Bronchial epithelial cell (primary cell): ENCODE results near the gene PPP6R1. TPM values are rescaled to one million over a fixed set of nuclear protein-coding genes. Genes with fewer than 3 reads are reported as not detected.

ENCODE experiments used
- DNase-seq: peaks from one replicate; pipeline ENCODE4 v3.0.0-alpha.2; 2010; ENCODE audit warnings: low read depth
- FAIRE-seq: peaks from 2 replicates; lab custom pipeline; 2011; peaks lifted over from hg19 to GRCh38; lab: Jason Lieb, UNC
- H3K27me3 ChIP-seq: 2 replicates; pipeline ENCODE4 v1.5.1; 2011; ENCODE audit warnings: low read length; ENCODE audit not compliant: control insufficient read depth, insufficient read depth
- H3K36me3 ChIP-seq: 2 replicates; pipeline ENCODE4 v1.5.1; 2011; ENCODE audit warnings: low read length; ENCODE audit not compliant: control insufficient read depth, insufficient read depth
- H3K4me3 ChIP-seq: 2 replicates; pipeline ENCODE4 v1.5.1; 2011; ENCODE audit warnings: mild to moderate bottlenecking, low read depth, low read length, control low read depth
- total RNA-seq: library from RNA; depleted of rRNA; stranded (reverse); fragments of >200 nt; gene quantifications from 2 replicates; pipeline ENCODE4 v1.2.1, GENCODE V29; 2014
- TF ChIP-seq, protein P1 (sequence below): IDR thresholded peaks from 2 replicates; pipeline ENCODE4 v1.5.1; 2011; ENCODE audit warnings: mild to moderate bottlenecking, moderate library complexity, low read length, control low read depth, inconsistent platforms; ENCODE audit not compliant: insufficient read depth, severe bottlenecking

Gene PPP6R1
- total RNA-seq, 1 donor from 2014 or later = 15.5 TPM

DNA sequence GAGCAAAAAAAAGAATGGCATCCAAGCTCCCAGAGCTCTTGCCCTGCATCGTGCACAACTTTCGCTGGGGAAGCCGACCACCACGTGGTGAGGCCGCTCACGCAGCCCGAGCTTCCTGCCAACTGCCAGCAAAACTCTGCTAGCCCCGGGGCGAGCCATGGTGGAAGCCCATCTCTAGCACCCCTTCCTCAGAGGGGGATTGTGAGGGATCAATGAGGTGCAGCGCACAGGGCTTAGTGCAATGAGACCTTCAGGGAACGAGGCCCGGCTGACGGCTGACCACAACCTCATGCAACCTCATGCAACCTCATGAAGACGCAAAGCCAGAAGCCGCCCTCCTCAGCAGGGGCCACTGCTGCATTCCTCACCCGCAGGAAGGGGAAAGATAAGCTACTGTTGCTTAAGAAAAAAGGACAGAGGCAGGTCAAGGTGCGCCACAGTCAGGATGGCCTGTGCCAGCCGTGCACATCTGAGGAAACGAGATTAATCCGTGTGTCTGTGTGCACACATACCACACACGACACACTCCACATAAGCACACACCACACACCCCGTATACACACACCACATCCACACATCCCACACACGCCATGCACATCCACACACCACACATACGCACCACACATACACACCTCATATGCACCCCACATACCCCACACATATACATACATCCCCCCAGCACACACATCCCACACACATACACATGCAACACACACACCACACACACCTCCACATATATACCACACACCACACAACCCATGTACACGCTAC, 11.5 kb upstream of the PPP6R1 start:
- FAIRE-seq (peak; percentile 91), DNase-seq (no peak)
- Histone ChIP-seq H3K4me3 (no peak overlapping the region), H3K27me3 (no peaks in the 10 kb centered on the region), H3K36me3 (peaks cover 9% of the 10 kb centered on the region)
- TF ChIP-seq, protein P1, sequence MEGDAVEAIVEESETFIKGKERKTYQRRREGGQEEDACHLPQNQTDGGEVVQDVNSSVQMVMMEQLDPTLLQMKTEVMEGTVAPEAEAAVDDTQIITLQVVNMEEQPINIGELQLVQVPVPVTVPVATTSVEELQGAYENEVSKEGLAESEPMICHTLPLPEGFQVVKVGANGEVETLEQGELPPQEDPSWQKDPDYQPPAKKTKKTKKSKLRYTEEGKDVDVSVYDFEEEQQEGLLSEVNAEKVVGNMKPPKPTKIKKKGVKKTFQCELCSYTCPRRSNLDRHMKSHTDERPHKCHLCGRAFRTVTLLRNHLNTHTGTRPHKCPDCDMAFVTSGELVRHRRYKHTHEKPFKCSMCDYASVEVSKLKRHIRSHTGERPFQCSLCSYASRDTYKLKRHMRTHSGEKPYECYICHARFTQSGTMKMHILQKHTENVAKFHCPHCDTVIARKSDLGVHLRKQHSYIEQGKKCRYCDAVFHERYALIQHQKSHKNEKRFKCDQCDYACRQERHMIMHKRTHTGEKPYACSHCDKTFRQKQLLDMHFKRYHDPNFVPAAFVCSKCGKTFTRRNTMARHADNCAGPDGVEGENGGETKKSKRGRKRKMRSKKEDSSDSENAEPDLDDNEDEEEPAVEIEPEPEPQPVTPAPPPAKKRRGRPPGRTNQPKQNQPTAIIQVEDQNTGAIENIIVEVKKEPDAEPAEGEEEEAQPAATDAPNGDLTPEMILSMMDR = no peak

DNA sequence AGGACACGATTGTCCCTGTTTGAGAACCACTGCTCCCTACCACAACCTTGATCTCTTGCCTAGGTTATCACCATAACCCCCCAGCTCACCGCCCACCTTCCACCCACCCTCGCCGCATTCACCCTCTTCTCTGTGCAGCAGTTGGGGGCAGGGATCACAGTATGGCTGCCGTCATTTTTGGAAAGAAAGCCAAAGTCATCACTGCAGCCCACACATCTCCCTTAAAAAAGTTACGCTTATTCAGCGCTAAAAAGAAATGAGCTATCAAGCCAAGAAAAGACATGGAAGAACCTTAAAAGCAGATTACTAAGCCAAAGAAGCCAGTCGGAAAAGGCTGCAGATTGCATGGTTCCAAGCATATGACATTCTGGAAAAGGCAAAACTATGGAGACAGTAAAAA, 10.5 kb upstream of the PPP6R1 start:
- DNase-seq = no peak
- no peaks in the 10 kb centered on the region for H3K27me3 ChIP-seq
- H3K36me3 ChIP-seq = peaks cover 6% of the 10 kb centered on the region
- TF ChIP-seq, protein P1 = no peak
- FAIRE-seq = no peak
- H3K4me3 ChIP-seq = no peak overlapping the region

DNA sequence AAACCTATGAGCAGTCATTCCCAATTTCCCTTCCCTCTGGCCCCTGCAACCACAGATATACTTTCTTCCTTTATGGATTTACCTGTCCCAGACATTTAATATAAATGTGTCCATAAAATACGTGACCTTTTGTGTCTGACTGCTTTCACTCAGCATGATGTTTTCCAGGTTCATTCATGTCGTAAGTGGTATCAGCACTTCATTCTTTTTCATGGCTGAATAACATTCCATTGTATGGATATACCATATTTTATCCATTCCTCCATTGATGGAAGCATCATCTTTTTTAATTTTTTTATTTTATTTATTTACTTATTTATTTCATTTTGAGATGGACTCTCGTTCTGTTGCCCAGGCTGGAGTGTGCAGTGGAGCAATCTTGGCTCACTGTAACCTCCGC, 8.0 kb upstream of the PPP6R1 start:
- TF ChIP-seq, protein P1 = no peak
- Histone ChIP-seq H3K4me3 (no peak overlapping the region), H3K36me3 (peaks cover 1% of the 10 kb centered on the region), H3K27me3 (no peaks in the 10 kb centered on the region)
- DNase-seq (no peak), FAIRE-seq (no peak)

DNA sequence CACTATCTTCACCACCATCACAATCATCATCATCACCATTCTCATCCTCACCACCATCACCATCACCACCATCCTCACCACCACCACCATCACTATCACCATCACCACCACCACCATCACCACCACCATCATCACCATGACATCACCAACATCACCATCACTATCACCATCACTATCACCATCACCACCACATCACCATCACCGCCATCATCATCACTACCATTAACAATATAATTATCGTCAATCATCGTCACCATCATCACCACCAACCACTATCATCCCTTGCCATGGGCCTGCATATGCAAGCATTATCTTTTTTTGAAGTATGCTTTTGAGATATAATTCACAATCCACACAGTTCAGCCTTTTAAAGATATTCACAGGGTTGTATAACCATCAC, 7.6 kb upstream of the PPP6R1 start:
- no peak overlapping the region for H3K4me3 ChIP-seq
- no peak for FAIRE-seq
- peaks cover 1% of the 10 kb centered on the region for H3K36me3 ChIP-seq

GRCh38 chr19:55265723-55266386, 7.0 kb upstream of the PPP6R1 start:
- DNase-seq (no peak), FAIRE-seq (no peak)
- H3K4me3 ChIP-seq = no peak overlapping the region
- TF ChIP-seq, protein P1 = no peak
- no peaks in the 10 kb centered on the region for H3K27me3 ChIP-seq
- H3K36me3 ChIP-seq = peaks cover 1% of the 10 kb centered on the region

More for the DNA sequence above, 7.6 kb upstream of the PPP6R1 start:
- no peaks in the 10 kb centered on the region for H3K27me3 ChIP-seq
- TF ChIP-seq, protein P1 = no peak
- DNase-seq = no peak
